GM18519 (cell line): ENCODE measurements around the gene KCNK17.

Source experiments
- ATAC-seq: cut with Tn5 transposase; IDR thresholded peaks from one replicate; pipeline ENCODE4 v1.9.1; 2021; ENCODE audit warnings: mild to moderate bottlenecking, moderate library complexity; ENCODE audit not compliant: unreplicated experiment, low FRiP score

The KCNK17 gene

GRCh38 chr6:39274471-39274870 lies 39.7 kb downstream of the KCNK17 start:
- ATAC-seq = no peak

GRCh38 chr6:39273406-39273821 lies 40.8 kb downstream of the KCNK17 start:
- ATAC-seq = no peak

GRCh38 chr6:39269961-39270360 lies 44.3 kb downstream of the KCNK17 start:
- ATAC-seq = no peak

- ATAC-seq = no peak
These were observed 45.5 kb downstream of the KCNK17 start for GRCh38 chr6:39268721-39269120.

GRCh38 chr6:39268171-39268570 lies 46.0 kb downstream of the KCNK17 start:
- ATAC-seq = no peak

GRCh38 chr6:39266782-39267355 lies 47.4 kb downstream of the KCNK17 start:
- ATAC-seq = no peak

- ATAC-seq = no peak
These were observed 47.8 kb downstream of the KCNK17 start for GRCh38 chr6:39266375-39266774.

GRCh38 chr6:39263303-39264037 lies 50.7 kb downstream of the KCNK17 start:
- ATAC-seq = no peak

GRCh38 chr6:39261751-39262150 lies 52.5 kb downstream of the KCNK17 start:
- no peak for ATAC-seq

GRCh38 chr6:39260953-39261352 lies 53.3 kb downstream of the KCNK17 start:
- ATAC-seq = no peak

- ATAC-seq = no peak
These were observed 53.8 kb downstream of the KCNK17 start for GRCh38 chr6:39260456-39260855.

GRCh38 chr6:39256294-39256940 lies 57.8 kb downstream of the KCNK17 start:
- no peak for ATAC-seq

- no peak for ATAC-seq
These were observed 59.2 kb downstream of the KCNK17 start for GRCh38 chr6:39254999-39255535.

- no peak for ATAC-seq
These were observed 62.8 kb downstream of the KCNK17 start for GRCh38 chr6:39251406-39251805.

- ATAC-seq = no peak
These were observed 63.7 kb downstream of the KCNK17 start for GRCh38 chr6:39250507-39250906.

- no peak for ATAC-seq
These were observed 64.9 kb downstream of the KCNK17 start for GRCh38 chr6:39249278-39249677.
